Nephron (organoid): ENCODE results near the gene TRMT44.

Experiments used
- H3K27ac Mint-ChIP-seq, 3 experiments: 2 replicates each; pipeline ENCODE4 v1.8.0; 2020; ENCODE audit warnings: mixed read lengths in 3 of 3, mild to moderate bottlenecking in 2 of 3, moderate library complexity in 1 of 3
- H3K27me3 Mint-ChIP-seq: 2 replicates; pipeline ENCODE4 v1.8.0; 2021; ENCODE audit warnings: low read depth, mild to moderate bottlenecking, moderate library complexity, mixed read lengths
- H3K36me3 Mint-ChIP-seq: 2 replicates; pipeline ENCODE4 v1.8.0; 2020; ENCODE audit warnings: low read depth, mixed read lengths
- H3K4me1 Mint-ChIP-seq: 2 replicates; pipeline ENCODE4 v1.8.0; 2020; ENCODE audit warnings: mixed read lengths
- H3K4me3 Mint-ChIP-seq, 3 experiments: 2 replicates each; pipeline ENCODE4 v1.8.0; 2020; ENCODE audit warnings: mild to moderate bottlenecking in 3 of 3, mixed read lengths in 3 of 3, moderate library complexity in 2 of 3
- H3K9me3 Mint-ChIP-seq: 2 replicates; pipeline ENCODE4 v1.8.0; 2020; ENCODE audit warnings: mixed read lengths
- TF ChIP-seq, protein P1 (sequence below), 3 experiments: fragments of 200-600 bp; sonication (generic); IDR thresholded peaks; one replicate each; pipeline ENCODE4 v1.5.0; 2021; ENCODE audit warnings: antibody characterized with exemption in 3 of 3; ENCODE audit not compliant: unreplicated experiment in 3 of 3

Gene TRMT44

GRCh38 chr4:8394061-8394519, 46.5 kb upstream of the TRMT44 start:
- H3K27ac Mint-ChIP-seq, result peak overlapping the region; percentile 94 to 95 (median 95)
- H3K36me3 Mint-ChIP-seq, result peaks cover 41% of the 10 kb centered on the region
- peaks cover 70% of the 10 kb centered on the region for H3K4me1 Mint-ChIP-seq
- H3K4me3 Mint-ChIP-seq, result peak overlapping the region in 2 of 3 experiments; percentile 48 to 49
- H3K27me3 Mint-ChIP-seq, result peaks cover 4% of the 10 kb centered on the region
- no peaks in the 10 kb centered on the region for H3K9me3 Mint-ChIP-seq
- TF ChIP-seq, protein P1, sequence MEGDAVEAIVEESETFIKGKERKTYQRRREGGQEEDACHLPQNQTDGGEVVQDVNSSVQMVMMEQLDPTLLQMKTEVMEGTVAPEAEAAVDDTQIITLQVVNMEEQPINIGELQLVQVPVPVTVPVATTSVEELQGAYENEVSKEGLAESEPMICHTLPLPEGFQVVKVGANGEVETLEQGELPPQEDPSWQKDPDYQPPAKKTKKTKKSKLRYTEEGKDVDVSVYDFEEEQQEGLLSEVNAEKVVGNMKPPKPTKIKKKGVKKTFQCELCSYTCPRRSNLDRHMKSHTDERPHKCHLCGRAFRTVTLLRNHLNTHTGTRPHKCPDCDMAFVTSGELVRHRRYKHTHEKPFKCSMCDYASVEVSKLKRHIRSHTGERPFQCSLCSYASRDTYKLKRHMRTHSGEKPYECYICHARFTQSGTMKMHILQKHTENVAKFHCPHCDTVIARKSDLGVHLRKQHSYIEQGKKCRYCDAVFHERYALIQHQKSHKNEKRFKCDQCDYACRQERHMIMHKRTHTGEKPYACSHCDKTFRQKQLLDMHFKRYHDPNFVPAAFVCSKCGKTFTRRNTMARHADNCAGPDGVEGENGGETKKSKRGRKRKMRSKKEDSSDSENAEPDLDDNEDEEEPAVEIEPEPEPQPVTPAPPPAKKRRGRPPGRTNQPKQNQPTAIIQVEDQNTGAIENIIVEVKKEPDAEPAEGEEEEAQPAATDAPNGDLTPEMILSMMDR (IDR thresholded peaks at IDR 0.05; ENCODE audit: unreplicated experiment in 3 of 3), result no peak

DNA sequence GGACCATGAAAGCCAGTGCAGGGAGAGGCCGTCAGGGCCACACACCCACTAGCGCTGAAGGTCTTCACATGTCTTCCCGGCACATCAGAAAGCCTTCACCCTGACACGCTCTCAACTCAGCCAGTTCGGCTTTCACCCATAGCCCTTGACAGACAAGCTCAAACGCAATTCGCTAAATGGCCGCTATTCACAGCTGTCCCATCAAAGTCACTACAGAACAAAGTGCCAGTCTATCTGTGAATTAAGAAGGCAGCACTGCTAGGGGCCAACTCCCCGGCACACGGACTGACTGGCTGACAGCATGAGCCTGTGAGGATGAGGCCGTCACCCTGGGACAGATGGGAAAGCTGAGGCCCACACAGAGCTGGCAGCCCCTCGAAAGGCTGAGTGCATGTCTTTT, 45.8 kb upstream of the TRMT44 start:
- peaks cover 70% of the 10 kb centered on the region for H3K4me1 Mint-ChIP-seq
- H3K36me3 Mint-ChIP-seq, result peaks cover 41% of the 10 kb centered on the region
- no peaks in the 10 kb centered on the region for H3K9me3 Mint-ChIP-seq
- H3K4me3 Mint-ChIP-seq, result peak overlapping the region in 2 of 3 experiments; percentile 48 to 49
- peak overlapping the region; percentile 94 to 95 (median 95) for H3K27ac Mint-ChIP-seq
- peaks cover 8% of the 10 kb centered on the region for H3K27me3 Mint-ChIP-seq
- TF ChIP-seq, protein P1 (IDR thresholded peaks at IDR 0.05; ENCODE audit: unreplicated experiment in 3 of 3), result no peak

DNA sequence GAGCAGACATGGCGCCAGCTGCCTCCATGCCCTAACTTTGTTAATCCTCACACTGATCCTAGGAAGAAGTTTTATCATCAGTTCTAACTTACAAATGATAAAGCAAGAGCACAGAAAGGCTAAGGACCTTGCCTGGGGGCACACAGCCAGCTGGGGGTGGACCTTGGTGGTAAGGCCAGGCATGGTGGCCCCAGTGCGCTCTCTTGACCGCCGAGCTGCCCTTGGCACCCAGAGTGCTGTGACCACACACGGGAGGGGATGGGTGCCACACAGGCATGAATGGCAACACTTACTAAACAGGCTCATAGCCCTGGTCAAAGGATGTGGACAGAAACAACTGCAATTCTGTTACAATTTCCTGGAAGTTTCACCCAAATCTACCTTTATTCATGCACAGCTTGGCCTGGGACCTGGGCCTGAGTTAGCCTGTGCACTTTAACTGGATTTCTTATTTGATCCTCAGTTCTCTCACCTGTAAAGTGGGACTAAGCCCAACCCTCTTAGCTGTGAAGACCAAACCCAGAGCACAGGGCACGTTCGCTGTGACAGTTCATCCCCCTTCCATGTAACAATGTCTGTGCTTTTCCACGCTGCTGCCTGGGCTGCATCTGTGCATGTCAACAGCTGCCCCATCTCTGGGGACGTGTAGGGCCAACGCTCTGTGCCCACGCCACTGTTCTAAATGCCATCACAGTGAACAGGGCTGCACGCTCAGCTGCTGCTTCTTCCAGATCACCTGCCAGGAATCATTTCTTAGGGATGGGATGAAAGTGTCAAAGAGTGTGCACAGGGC, 44.9 kb upstream of the TRMT44 start:
- TF ChIP-seq, protein P1 (IDR thresholded peaks at IDR 0.05; ENCODE audit: unreplicated experiment in 3 of 3), result no peak
- H3K36me3 Mint-ChIP-seq, result peaks cover 36% of the 10 kb centered on the region
- H3K27ac Mint-ChIP-seq, result peak overlapping the region in 2 of 3 experiments; percentile 76 to 95

GRCh38 chr4:8396762-8397406, 43.7 kb upstream of the TRMT44 start:
- no peaks in the 10 kb centered on the region for H3K9me3 Mint-ChIP-seq
- TF ChIP-seq, protein P1 (IDR thresholded peaks at IDR 0.05; ENCODE audit: unreplicated experiment in 3 of 3), result no peak

More for the DNA sequence above, 44.9 kb upstream of the TRMT44 start:
- Mint-ChIP-seq H3K9me3 (no peaks in the 10 kb centered on the region), H3K4me3 (peak overlapping the region in 1 of 3 experiments; percentile 53), H3K27me3 (peaks cover 8% of the 10 kb centered on the region), H3K4me1 (peaks cover 69% of the 10 kb centered on the region)

DNA sequence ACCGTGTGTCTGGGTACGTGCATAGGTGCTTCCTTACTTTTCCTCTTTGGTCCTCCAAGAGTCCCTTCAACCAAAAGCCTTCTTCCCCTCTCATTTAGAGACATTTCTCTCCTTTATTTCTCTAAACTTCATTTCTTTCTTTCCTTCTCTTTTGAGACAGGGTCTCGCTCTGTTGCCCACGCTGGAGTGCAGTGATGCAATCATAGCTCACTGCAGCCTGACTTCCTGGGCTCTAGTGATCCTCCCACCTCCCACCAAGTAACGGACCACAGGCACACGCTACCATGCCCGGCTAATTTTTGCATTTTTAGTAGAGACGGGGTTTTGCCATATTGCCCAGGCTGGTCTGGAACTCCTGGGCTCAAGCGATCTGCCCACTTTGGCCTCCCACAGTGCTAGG, 42.2 kb upstream of the TRMT44 start:
- Mint-ChIP-seq H3K4me3 (no peak overlapping the region), H3K4me1 (peaks cover 60% of the 10 kb centered on the region), H3K27ac (peak overlapping the region; percentile 13 to 54 (median 28)), H3K36me3 (peaks cover 28% of the 10 kb centered on the region), H3K27me3 (peaks cover 7% of the 10 kb centered on the region), H3K9me3 (no peaks in the 10 kb centered on the region)
- TF ChIP-seq, protein P1 (IDR thresholded peaks at IDR 0.05; ENCODE audit: unreplicated experiment in 3 of 3), result no peak

More at GRCh38 chr4:8396762-8397406, 43.7 kb upstream of the TRMT44 start:
- Mint-ChIP-seq H3K4me3 (peak overlapping the region in 1 of 3 experiments; percentile 32), H3K36me3 (peaks cover 31% of the 10 kb centered on the region), H3K27ac (peak overlapping the region in 2 of 3 experiments; percentile 18 to 69), H3K27me3 (peaks cover 7% of the 10 kb centered on the region), H3K4me1 (peaks cover 61% of the 10 kb centered on the region)
